Uterus (tissue), 4 donors: ENCODE results near the gene EHF. TPM values are rescaled to one million over a fixed set of nuclear protein-coding genes. Genes with fewer than 3 reads are reported as not detected.

Experiments used
- DNase-seq, 2 donors: peaks; one replicate each; pipeline ENCODE4 v3.0.0-alpha.2; 2019 to 2020
- H3K27ac ChIP-seq, 2 donors: fragments of 200-600 bp; sonication (generic); 1 replicate in 1 of 2; 2 replicates in 1 of 2; pipeline ENCODE4 v1.5.1; 2016 to 2018
- H3K27me3 ChIP-seq, 2 donors: fragments of 200-600 bp; sonication (generic); one replicate each; pipeline ENCODE4 v1.5.1; 2018 to 2019; ENCODE audit warnings: control low read depth in 1 of 2
- H3K36me3 ChIP-seq, 2 donors: fragments of 200-600 bp; sonication (generic); one replicate each; pipeline ENCODE4 v1.5.1; 2019; ENCODE audit warnings: control low read depth in 1 of 2
- H3K4me1 ChIP-seq, 2 donors: fragments of 200-600 bp; sonication (generic); one replicate each; pipeline ENCODE4 v1.5.1; 2018 to 2019; ENCODE audit warnings: control low read depth in 1 of 2
- H3K4me3 ChIP-seq, 2 donors: fragments of 200-600 bp; sonication (generic); 1 replicate in 1 of 2; 2 replicates in 1 of 2; pipeline ENCODE4 v1.5.1; 2018 to 2019; ENCODE audit warnings: mild to moderate bottlenecking in 1 of 2
- H3K9me3 ChIP-seq, 2 donors: fragments of 200-600 bp; sonication (generic); one replicate each; pipeline ENCODE4 v1.5.1; 2019; ENCODE audit warnings: control low read depth in 1 of 2
- POLR2A ChIP-seq, 2 donors: fragments of 450-650 bp; IDR thresholded peaks; one replicate each; pipeline ENCODE4 v1.6.1; 2016; ENCODE audit warnings: antibody characterized with exemption in 2 of 2, mild to moderate bottlenecking in 1 of 2, moderate library complexity in 1 of 2
- intact Hi-C: fragments of 100-400 bp; cut with DNase I; formaldehyde crosslinking; loops from one replicate; pipeline ENCODE4 v1.15.1; 2023; ENCODE audit warnings: low total_unique reads
- total RNA-seq, 4 donors: library from RNA; depleted of rRNA in 3 of 4; stranded (reverse); fragments of >200 nt in 3 of 4; gene quantifications; one replicate each; pipeline versions ENCODE4 v1.1.0 to v1.2.4, GENCODE V29; 2014 to 2023
- TF ChIP-seq, protein P1 (sequence below), 4 experiments: fragments of 200-600 bp in 2 of 4; fragments of 450-650 bp in 2 of 4; sonication (generic) in 2 of 4; IDR thresholded peaks; one replicate each; pipeline ENCODE4 v1.5.1; 2016 to 2019; ENCODE audit warnings: antibody characterized with exemption in 4 of 4, mild to moderate bottlenecking in 2 of 4, moderate library complexity in 1 of 4
- donor health status: DM: yes; HTN: yes; CAD: no.

EHF gene
- total RNA-seq, 4 donors from 2014 or later: 0.59 to 98.7 (median 1.6) TPM

DNA sequence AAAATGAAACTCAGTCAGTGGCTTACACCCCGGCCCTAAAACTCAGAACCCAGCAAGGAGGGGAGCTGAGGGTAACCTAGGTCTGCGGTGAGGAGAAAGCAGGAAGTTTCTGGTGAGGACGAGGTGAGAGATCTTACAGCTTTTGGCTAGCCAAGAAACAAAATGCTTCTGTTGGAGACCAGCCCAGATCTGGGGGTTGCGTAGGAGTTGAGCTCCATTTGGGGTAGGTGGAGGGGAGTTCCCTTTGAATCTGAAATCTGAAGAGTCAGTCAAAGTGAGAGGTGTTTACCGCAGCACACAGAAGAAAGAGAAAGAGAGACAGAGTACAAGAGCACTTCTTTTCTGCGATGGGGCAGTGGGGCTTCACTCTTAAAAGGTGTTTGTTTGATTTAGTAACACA, 29.6 kb downstream of the EHF start:
- Histone ChIP-seq H3K9me3 (no peaks in the 10 kb centered on the region), H3K4me1 (no peaks in the 10 kb centered on the region), H3K4me3 (no peak overlapping the region), H3K36me3 (no peaks in the 10 kb centered on the region), H3K27ac (no peak overlapping the region), H3K27me3 (no peaks in the 10 kb centered on the region)
- TF ChIP-seq POLR2A (IDR thresholded peaks at IDR 0.05): no peak
- TF ChIP-seq, protein P1, sequence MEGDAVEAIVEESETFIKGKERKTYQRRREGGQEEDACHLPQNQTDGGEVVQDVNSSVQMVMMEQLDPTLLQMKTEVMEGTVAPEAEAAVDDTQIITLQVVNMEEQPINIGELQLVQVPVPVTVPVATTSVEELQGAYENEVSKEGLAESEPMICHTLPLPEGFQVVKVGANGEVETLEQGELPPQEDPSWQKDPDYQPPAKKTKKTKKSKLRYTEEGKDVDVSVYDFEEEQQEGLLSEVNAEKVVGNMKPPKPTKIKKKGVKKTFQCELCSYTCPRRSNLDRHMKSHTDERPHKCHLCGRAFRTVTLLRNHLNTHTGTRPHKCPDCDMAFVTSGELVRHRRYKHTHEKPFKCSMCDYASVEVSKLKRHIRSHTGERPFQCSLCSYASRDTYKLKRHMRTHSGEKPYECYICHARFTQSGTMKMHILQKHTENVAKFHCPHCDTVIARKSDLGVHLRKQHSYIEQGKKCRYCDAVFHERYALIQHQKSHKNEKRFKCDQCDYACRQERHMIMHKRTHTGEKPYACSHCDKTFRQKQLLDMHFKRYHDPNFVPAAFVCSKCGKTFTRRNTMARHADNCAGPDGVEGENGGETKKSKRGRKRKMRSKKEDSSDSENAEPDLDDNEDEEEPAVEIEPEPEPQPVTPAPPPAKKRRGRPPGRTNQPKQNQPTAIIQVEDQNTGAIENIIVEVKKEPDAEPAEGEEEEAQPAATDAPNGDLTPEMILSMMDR (IDR thresholded peaks at IDR 0.05): no peak
- intact Hi-C loops: no loop called here
- no peak for DNase-seq

GRCh38 chr11:34651551-34651950, 30.7 kb downstream of the EHF start:
- H3K4me1 ChIP-seq: no peaks in the 10 kb centered on the region
- no peak overlapping the region for H3K4me3 ChIP-seq
- DNase-seq: no peak
- intact Hi-C loops: no loop called here
- H3K9me3 ChIP-seq: no peaks in the 10 kb centered on the region
- TF ChIP-seq, protein P1 (IDR thresholded peaks at IDR 0.05): no peak
- TF ChIP-seq POLR2A (IDR thresholded peaks at IDR 0.05): no peak
- no peaks in the 10 kb centered on the region for H3K36me3 ChIP-seq
- no peak overlapping the region for H3K27ac ChIP-seq
- H3K27me3 ChIP-seq: no peaks in the 10 kb centered on the region

GRCh38 chr11:34652191-34652973, 31.5 kb downstream of the EHF start:
- Histone ChIP-seq H3K4me1 (no peaks in the 10 kb centered on the region), H3K9me3 (no peaks in the 10 kb centered on the region), H3K4me3 (no peak overlapping the region), H3K27ac (no peak overlapping the region), H3K27me3 (no peaks in the 10 kb centered on the region), H3K36me3 (no peaks in the 10 kb centered on the region)
- intact Hi-C loops: no loop called here
- TF ChIP-seq, protein P1 (IDR thresholded peaks at IDR 0.05): no peak
- no peak for TF ChIP-seq POLR2A (IDR thresholded peaks at IDR 0.05)
- DNase-seq: no peak

DNA sequence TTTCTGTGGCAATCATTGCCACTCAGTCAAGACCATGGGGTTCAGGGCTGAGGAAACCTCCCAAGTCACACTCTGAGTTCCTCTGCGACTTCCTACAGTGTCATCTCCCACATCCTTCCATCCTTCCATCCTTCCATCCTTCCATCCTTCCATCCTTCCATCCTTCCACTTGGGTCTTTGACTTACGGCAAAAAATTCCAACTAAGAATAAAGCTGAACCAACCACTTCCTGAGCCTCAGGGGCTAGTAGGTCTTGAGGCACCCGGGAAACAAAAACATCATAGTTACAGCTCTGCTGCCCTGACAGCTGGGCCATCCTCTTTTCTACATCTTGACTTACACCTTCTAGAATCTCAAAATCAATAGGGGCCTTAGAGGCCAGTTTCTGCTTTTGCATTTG, 32.1 kb downstream of the EHF start:
- H3K9me3 ChIP-seq: no peaks in the 10 kb centered on the region
- H3K27ac ChIP-seq: no peak overlapping the region
- DNase-seq: no peak
- H3K4me1 ChIP-seq: no peaks in the 10 kb centered on the region
- intact Hi-C loops: no loop called here
- no peaks in the 10 kb centered on the region for H3K27me3 ChIP-seq
- H3K36me3 ChIP-seq: no peaks in the 10 kb centered on the region
- TF ChIP-seq, protein P1 (IDR thresholded peaks at IDR 0.05): no peak
- no peak overlapping the region for H3K4me3 ChIP-seq

DNA sequence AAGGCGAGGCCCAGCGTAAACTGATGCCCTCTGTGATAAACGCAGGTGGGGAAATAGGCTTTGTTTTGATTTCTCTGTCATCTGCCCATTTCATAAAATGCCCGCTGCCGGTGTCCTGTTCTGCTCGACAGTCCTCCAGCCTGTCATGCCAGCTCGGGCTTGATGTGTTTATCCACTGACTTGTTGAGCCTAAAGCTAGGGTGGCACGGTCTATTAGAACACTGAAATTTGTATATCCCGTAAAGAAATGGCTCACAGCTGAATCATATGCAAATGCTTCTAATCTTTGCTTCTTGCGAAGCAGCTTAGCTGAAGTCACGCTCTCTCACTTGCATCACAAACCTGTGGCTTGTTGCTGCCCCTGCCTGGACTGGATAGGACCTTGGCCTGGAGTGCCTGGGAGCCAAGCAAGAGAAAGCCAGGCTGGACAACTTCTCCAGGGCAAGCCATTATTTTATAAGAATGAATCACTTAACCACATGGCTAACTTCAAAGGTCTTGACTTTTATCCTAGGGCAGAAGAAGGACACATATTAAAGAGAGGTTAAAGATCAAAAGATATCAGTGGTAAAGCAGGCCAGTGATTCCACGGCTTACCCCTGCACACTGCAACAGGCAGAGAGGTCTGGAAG, 33.1 kb downstream of the EHF start:
- no peak for DNase-seq
- Histone ChIP-seq H3K4me1 (no peaks in the 10 kb centered on the region), H3K27me3 (no peaks in the 10 kb centered on the region), H3K9me3 (no peaks in the 10 kb centered on the region), H3K27ac (no peak overlapping the region), H3K36me3 (no peaks in the 10 kb centered on the region), H3K4me3 (no peak overlapping the region)
- TF ChIP-seq, protein P1 (IDR thresholded peaks at IDR 0.05): no peak
- TF ChIP-seq POLR2A (IDR thresholded peaks at IDR 0.05): no peak
- intact Hi-C loops: no loop called here
